Upper lobe of right lung (tissue), 1 donor: ENCODE data around the gene GSDME. TPM values are rescaled to one million over a fixed set of nuclear protein-coding genes. Genes with fewer than 3 reads are reported as not detected.

Source experiments
- ATAC-seq: fragments of 200-7000 bp; cut with Tn5 transposase; one replicate; pipeline ENCODE4 v1.9.1; 2020; ENCODE audit warnings: mild to moderate bottlenecking, moderate library complexity
- DNase-seq: peaks from one replicate; pipeline ENCODE4 v3.0.0-alpha.2; 2020
- H3K27ac ChIP-seq: fragments of 200-600 bp; one replicate; pipeline ENCODE4 v1.8.0; 2022
- H3K27me3 ChIP-seq: fragments of 200-600 bp; one replicate; pipeline ENCODE4 v1.8.0; 2022; ENCODE audit warnings: mild to moderate bottlenecking
- H3K36me3 ChIP-seq: fragments of 200-600 bp; one replicate; pipeline ENCODE4 v1.8.0; 2022
- H3K4me1 ChIP-seq: fragments of 200-600 bp; one replicate; pipeline ENCODE4 v1.8.0; 2022
- H3K4me3 ChIP-seq: fragments of 200-600 bp; one replicate; pipeline ENCODE4 v1.8.0; 2022; ENCODE audit warnings: mild to moderate bottlenecking
- H3K9me3 ChIP-seq: fragments of 200-600 bp; one replicate; pipeline ENCODE4 v1.8.0; 2022
- intact Hi-C: fragments of 100-400 bp; cut with DNase I; formaldehyde crosslinking; loops from one replicate; pipeline ENCODE4 v1.11.0; 2022
- total RNA-seq: library from RNA; stranded (reverse); fragmentation: NEBNext Ultra II Directional; extraction: Animal tissue kit (Norgen Biotek cat#: 25700); gene quantifications from one replicate; pipeline ENCODE4 v1.2.1, GENCODE V29; 2021
- TF ChIP-seq, protein P1 (sequence below): fragments of 200-600 bp; IDR thresholded peaks from one replicate; pipeline ENCODE4 v1.8.0; 2022; ENCODE audit warnings: antibody characterized with exemption
- donor health status: DM: no; HTN: yes; CAD: no; lungs with severe emphysema.

Gene GSDME
- total RNA-seq, 1 donor from 2014 or later = 13.4 TPM

DNA sequence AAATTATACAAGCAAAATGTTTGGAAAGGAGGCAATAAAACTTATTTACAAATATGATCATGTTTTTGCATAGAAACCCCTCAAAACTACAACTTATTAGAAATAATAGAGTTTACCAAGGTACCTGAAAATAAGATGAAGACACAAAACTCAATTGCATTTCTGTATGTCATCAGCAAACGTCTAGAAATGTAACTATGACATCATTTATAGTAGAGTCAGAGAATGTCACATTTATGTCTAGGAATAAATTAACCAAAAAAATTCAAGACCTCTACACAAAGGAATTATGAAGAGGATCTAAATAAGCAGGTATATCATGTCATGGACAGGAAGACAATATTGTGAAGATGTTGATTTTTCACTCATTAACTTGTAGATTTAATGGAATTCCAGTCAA, 103.0 kb downstream of the GSDME start:
- ATAC-seq = no peak
- H3K36me3 ChIP-seq = no peaks in the 10 kb centered on the region

DNA sequence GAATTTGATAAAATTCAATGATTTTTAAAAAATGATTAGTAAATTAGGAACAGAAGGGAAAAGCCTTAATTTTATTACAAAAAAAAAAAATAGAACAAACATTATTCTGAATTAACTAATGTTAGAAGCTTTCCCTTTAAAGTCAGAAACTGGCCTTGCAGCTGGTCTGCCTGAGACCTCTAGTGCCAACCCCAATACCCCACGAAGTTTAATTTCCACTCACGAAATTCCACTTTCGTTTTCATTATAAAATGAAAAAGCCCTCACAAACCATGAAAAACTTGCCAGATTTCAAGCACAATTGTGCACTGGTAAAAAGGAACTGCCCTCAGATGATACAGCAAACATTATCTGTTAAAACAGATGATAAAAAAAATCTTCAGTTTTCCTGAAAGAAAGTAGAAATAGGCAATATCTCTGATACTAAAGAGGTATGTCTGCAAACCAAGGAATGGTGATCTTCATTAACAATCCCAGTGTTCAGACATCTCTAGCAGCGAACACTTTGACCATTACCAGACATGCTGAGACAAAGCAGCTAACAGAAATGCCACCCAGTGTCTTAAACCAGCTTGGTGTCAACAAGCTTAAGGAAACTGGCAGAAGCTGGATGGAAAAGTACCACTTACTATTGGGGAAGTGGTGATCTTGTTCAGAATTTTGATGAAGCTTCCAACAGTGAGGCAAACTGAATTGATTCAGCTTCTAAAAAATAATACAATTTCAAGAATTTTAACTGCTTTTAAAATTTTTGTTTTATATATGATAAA, 103.8 kb downstream of the GSDME start:
- H3K4me3 ChIP-seq = peak overlapping the region; percentile 26
- H3K27ac ChIP-seq = no peak overlapping the region
- H3K9me3 ChIP-seq = no peaks in the 10 kb centered on the region
- ATAC-seq (no peak), DNase-seq (no peak)
- H3K36me3 ChIP-seq = no peaks in the 10 kb centered on the region
- H3K4me1 ChIP-seq = no peaks in the 10 kb centered on the region
- no peaks in the 10 kb centered on the region for H3K27me3 ChIP-seq
- intact Hi-C loops = no loop called here
- TF ChIP-seq, protein P1, sequence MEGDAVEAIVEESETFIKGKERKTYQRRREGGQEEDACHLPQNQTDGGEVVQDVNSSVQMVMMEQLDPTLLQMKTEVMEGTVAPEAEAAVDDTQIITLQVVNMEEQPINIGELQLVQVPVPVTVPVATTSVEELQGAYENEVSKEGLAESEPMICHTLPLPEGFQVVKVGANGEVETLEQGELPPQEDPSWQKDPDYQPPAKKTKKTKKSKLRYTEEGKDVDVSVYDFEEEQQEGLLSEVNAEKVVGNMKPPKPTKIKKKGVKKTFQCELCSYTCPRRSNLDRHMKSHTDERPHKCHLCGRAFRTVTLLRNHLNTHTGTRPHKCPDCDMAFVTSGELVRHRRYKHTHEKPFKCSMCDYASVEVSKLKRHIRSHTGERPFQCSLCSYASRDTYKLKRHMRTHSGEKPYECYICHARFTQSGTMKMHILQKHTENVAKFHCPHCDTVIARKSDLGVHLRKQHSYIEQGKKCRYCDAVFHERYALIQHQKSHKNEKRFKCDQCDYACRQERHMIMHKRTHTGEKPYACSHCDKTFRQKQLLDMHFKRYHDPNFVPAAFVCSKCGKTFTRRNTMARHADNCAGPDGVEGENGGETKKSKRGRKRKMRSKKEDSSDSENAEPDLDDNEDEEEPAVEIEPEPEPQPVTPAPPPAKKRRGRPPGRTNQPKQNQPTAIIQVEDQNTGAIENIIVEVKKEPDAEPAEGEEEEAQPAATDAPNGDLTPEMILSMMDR = no peak

More for the DNA sequence above, 103.0 kb downstream of the GSDME start:
- no peaks in the 10 kb centered on the region for H3K4me1 ChIP-seq
- H3K27me3 ChIP-seq = no peaks in the 10 kb centered on the region
- H3K9me3 ChIP-seq = no peaks in the 10 kb centered on the region
- TF ChIP-seq, protein P1 = no peak
- H3K27ac ChIP-seq = no peak overlapping the region
- no peak for DNase-seq
- no peak overlapping the region for H3K4me3 ChIP-seq
- intact Hi-C loops = no loop called here

DNA sequence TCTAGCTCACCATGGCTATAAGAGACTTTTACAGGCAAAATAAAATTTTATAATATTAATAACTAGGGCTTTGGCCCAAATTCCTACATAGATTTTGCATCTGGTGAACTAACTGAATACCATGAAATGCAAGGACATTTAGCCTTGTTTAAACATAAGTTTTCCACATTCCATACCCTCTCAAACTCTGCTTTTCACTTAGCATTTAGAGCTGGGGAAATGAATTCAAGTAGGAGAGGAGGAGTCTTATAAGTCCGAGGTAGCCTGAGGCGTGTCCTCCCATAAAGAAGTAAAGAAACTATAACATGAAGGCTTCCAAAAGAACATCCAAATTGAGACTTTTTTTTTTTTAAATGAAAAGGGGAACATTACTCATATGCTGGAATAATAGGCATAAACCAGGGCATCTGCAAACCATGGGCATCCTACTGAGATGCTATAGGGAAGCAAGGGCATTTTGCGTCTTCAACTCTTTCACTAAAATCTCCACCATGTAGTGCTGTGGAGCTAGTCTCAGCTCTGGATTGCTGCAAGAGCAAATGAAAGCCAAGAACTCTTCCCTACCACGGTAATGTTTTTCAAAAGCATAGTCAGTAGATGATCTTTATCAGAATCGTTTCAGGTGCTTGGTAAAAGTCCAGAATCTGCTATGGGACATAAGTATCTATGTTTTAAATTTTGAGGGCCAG, 104.9 kb downstream of the GSDME start:
- Histone ChIP-seq H3K4me1 (no peaks in the 10 kb centered on the region), H3K4me3 (no peak overlapping the region), H3K27ac (no peak overlapping the region), H3K9me3 (no peaks in the 10 kb centered on the region), H3K27me3 (no peaks in the 10 kb centered on the region), H3K36me3 (no peaks in the 10 kb centered on the region)
- no peak for ATAC-seq
- DNase-seq = no peak
- TF ChIP-seq, protein P1 = no peak
- intact Hi-C loops = no loop called here

Other genes with a start within 250 kb of the GSDME start
- gene PALS2, start 184.0 kb downstream of the GSDME start, total RNA-seq = 15.6 TPM
- gene OSBPL3, start 222.7 kb upstream of the GSDME start, total RNA-seq = 23.7 TPM